RWPE2 (cell line): ENCODE measurements around the gene MAT1A.

Experiments
- ATAC-seq: fragments of 200-7000 bp; cut with Tn5 transposase; 3 replicates; pipeline ENCODE4 v1.9.1; 2021; ENCODE audit warnings: low read depth
- DNase-seq: peaks from one replicate; pipeline ENCODE4 v3.0.0-alpha.2; 2020; ENCODE audit warnings: low spot score
- H3K27ac ChIP-seq: fragments of 450-650 bp; 2 replicates; pipeline ENCODE4 v1.5.1; 2017; ENCODE audit warnings: mild to moderate bottlenecking; ENCODE audit not compliant: poor library complexity, severe bottlenecking
- H3K27me3 ChIP-seq: fragments of 250-450 bp; sonication (Bioruptor Pico); 2 replicates; pipeline ENCODE4 v1.5.1; 2021; ENCODE audit warnings: mild to moderate bottlenecking, moderate library complexity; ENCODE audit not compliant: insufficient read depth, poor library complexity, severe bottlenecking
- H3K36me3 ChIP-seq: fragments of 250-450 bp; sonication (Bioruptor Pico); 2 replicates; pipeline ENCODE4 v1.5.1; 2020; ENCODE audit warnings: low read depth, mild to moderate bottlenecking, moderate library complexity
- H3K4me1 ChIP-seq: fragments of 250-450 bp; sonication (Bioruptor Pico); 2 replicates; pipeline ENCODE4 v1.5.1; 2021; ENCODE audit warnings: mild to moderate bottlenecking, moderate library complexity; ENCODE audit not compliant: insufficient read depth, poor library complexity, severe bottlenecking
- H3K4me3 ChIP-seq: fragments of 250-450 bp; sonication (Bioruptor Pico); 2 replicates; pipeline ENCODE4 v1.5.1; 2021; ENCODE audit warnings: mild to moderate bottlenecking, moderate library complexity; ENCODE audit not compliant: severe bottlenecking
- H3K9me3 ChIP-seq: fragments of 250-450 bp; sonication (Bioruptor Pico); 2 replicates; pipeline ENCODE4 v1.5.1; 2021; ENCODE audit warnings: mild to moderate bottlenecking, moderate library complexity; ENCODE audit not compliant: severe bottlenecking
- TF ChIP-seq, protein P1 (sequence below): fragments of 450-650 bp; IDR thresholded peaks from one replicate; pipeline ENCODE4 v1.5.1; 2017; ENCODE audit warnings: mild to moderate bottlenecking, moderate library complexity; ENCODE audit not compliant: poor library complexity, severe bottlenecking

The MAT1A gene

DNA sequence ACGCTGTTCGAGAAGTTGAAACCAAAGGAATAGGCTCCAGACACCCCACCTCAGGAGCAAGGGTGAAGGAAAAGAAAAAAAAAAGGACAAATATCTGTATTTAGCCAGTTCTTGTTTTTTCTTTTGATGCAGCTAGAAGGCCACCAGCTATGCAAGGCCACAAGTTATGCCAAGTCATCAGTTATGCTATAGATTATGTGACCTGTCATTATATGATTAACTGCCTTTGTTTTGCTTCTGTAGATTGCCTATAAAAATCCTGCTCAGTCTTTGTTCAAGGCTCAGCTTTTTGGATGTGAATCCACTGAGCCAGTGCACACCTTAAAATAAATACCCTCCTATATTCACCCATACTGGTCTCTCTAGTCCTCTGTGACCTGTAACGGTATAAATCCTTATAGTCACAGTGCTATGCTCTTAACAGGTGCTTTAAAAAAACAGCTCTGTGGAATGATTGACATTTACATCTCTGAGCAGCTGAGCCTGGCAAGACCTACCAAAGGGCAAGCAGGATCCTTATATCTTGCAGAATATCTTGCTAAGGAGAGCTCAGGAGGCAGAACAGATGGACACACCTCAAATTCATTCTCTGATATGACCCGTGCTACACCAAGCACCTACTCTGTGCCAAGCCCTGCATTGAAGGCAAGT lies 20.4 kb downstream of the MAT1A start:
- DNase-seq (no peak), ATAC-seq (no peak)
- Histone ChIP-seq H3K27me3 (no peaks in the 10 kb centered on the region), H3K4me1 (no peaks in the 10 kb centered on the region), H3K4me3 (no peak overlapping the region), H3K9me3 (no peaks in the 10 kb centered on the region), H3K27ac (no peak overlapping the region), H3K36me3 (no peaks in the 10 kb centered on the region)
- TF ChIP-seq, protein P1, sequence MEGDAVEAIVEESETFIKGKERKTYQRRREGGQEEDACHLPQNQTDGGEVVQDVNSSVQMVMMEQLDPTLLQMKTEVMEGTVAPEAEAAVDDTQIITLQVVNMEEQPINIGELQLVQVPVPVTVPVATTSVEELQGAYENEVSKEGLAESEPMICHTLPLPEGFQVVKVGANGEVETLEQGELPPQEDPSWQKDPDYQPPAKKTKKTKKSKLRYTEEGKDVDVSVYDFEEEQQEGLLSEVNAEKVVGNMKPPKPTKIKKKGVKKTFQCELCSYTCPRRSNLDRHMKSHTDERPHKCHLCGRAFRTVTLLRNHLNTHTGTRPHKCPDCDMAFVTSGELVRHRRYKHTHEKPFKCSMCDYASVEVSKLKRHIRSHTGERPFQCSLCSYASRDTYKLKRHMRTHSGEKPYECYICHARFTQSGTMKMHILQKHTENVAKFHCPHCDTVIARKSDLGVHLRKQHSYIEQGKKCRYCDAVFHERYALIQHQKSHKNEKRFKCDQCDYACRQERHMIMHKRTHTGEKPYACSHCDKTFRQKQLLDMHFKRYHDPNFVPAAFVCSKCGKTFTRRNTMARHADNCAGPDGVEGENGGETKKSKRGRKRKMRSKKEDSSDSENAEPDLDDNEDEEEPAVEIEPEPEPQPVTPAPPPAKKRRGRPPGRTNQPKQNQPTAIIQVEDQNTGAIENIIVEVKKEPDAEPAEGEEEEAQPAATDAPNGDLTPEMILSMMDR: no peak

DNA sequence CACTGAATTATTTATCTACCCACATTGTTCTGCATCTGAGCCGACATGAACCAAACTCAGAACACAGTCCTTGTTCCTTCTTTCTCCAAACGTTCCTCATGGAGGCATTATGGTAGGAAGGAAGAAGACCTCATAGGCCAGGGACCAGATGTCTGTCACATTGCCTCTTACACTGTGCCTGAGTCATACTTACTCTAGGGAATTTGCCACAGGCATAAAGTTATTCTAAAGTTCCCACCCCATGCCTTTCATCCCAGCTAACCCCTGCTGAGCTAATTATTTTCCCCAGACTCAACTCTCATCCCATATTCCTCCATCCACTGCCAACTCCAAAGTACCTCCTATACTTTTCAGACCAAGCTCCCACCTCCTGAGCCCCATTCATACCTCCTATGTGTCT lies 21.2 kb downstream of the MAT1A start:
- H3K27ac ChIP-seq: no peak overlapping the region
- DNase-seq (no peak), ATAC-seq (no peak)
- no peaks in the 10 kb centered on the region for H3K4me1 ChIP-seq
- no peaks in the 10 kb centered on the region for H3K36me3 ChIP-seq
- no peak overlapping the region for H3K4me3 ChIP-seq
- no peaks in the 10 kb centered on the region for H3K27me3 ChIP-seq
- no peaks in the 10 kb centered on the region for H3K9me3 ChIP-seq
- TF ChIP-seq, protein P1: no peak

DNA sequence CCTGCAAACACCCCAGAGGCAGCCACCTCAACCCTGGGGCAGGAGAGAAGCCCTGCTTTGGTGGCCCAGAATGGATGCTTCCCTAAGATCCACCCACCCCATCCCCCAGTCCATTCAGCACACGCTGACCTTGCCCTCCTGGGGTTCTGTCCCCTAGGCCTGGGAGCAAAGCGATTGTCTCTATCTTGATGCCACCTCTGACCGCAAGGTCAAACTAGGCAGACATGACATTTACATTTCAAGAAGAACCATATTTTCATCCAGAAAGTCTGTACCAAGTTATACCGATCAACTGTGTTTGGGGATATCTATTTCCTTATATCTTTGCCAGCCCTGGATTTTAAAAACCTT lies 23.0 kb downstream of the MAT1A start:
- DNase-seq (no peak), ATAC-seq (no peak)
- H3K4me3 ChIP-seq: no peak overlapping the region
- H3K4me1 ChIP-seq: no peaks in the 10 kb centered on the region
- H3K27me3 ChIP-seq: no peaks in the 10 kb centered on the region
- H3K36me3 ChIP-seq: no peaks in the 10 kb centered on the region
- H3K9me3 ChIP-seq: no peaks in the 10 kb centered on the region
- H3K27ac ChIP-seq: no peak overlapping the region
- TF ChIP-seq, protein P1: no peak

DNA sequence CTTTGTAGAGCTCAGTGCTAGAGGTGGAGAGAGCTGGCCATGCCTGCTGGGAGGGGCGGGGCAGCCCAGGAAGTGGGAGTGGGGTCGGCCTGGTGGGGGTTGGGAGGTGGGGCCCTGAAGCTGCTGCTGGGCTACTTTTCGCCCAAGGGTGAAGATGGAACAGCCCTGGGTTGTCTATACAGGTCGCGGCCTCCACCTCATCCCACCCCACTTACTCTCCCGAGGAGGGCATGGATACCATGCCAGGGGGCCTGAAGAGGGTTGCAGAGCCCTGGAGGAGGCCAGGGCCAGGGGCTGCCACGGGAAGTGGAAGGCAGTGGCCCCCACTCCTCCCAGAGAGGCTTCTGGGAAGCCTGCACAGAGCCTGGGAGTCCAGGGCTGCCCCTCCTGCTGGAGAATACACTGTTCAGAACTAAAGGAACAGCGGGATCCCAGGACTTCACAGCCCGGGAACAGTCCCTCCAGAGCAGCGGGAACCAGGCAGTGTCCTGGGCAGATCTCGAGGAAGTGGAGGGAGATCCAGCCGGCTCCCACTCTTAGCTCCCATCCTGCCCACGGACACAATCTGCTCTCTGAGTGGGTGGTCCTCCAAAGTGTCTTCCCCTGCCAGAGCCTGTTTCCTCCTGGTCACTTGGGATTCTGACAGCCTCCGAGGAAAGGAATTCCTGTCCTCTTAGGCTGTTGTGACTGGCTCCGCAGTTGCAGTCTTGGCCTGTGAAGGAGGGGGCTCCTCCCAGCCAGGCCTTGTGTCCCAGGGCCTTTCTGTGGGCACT lies 23.5 kb downstream of the MAT1A start:
- ATAC-seq: peak; percentile 33; the same call in 1 of the 3 replicates

More for the DNA sequence above, 23.5 kb downstream of the MAT1A start:
- TF ChIP-seq, protein P1: no peak
- no peaks in the 10 kb centered on the region for H3K36me3 ChIP-seq
- H3K4me1 ChIP-seq: no peaks in the 10 kb centered on the region
- no peak overlapping the region for H3K27ac ChIP-seq
- H3K4me3 ChIP-seq: no peak overlapping the region
- no peaks in the 10 kb centered on the region for H3K27me3 ChIP-seq
- H3K9me3 ChIP-seq: no peaks in the 10 kb centered on the region
- no peak for DNase-seq
